GM23248 (cell line): ENCODE results near the gene MTUS2. TPM values are rescaled to one million over a fixed set of nuclear protein-coding genes. Genes with fewer than 3 reads are reported as not detected.

ENCODE experiments used
- DNase-seq: peaks from one replicate; pipeline ENCODE4 v3.0.0-alpha.2; 2015
- H2AFZ ChIP-seq: fragments of 200-600 bp; sonication (generic); 2 replicates; pipeline ENCODE4 v1.6.1; 2016; ENCODE audit warnings: antibody characterized with exemption
- H3F3A ChIP-seq: fragments of 200-600 bp; sonication (generic); 2 replicates; pipeline ENCODE4 v1.6.1; 2016; ENCODE audit warnings: mild to moderate bottlenecking, antibody characterized with exemption, mixed run types; ENCODE audit not compliant: insufficient read depth
- H3K27ac ChIP-seq: fragments of 200-600 bp; sonication (generic); 2 replicates; pipeline ENCODE4 v1.5.1; 2016; ENCODE audit warnings: mild to moderate bottlenecking
- H3K27me3 ChIP-seq: fragments of 200-600 bp; sonication (generic); replicated peaks from 2 replicates; pipeline ENCODE4 v1.6.1; 2016; ENCODE audit warnings: mild to moderate bottlenecking; ENCODE audit not compliant: insufficient read depth
- H3K36me3 ChIP-seq: fragments of 200-600 bp; sonication (generic); 2 replicates; pipeline ENCODE4 v1.6.1; 2016; ENCODE audit warnings: low read depth, mild to moderate bottlenecking
- H3K4me1 ChIP-seq: fragments of 200-600 bp; sonication (generic); 2 replicates; pipeline ENCODE4 v1.6.1; 2016; ENCODE audit warnings: mild to moderate bottlenecking; ENCODE audit not compliant: insufficient read depth
- H3K4me2 ChIP-seq: fragments of 200-600 bp; sonication (generic); one replicate; pipeline ENCODE4 v1.6.1; 2016; ENCODE audit warnings: mild to moderate bottlenecking; ENCODE audit not compliant: unreplicated experiment
- H3K4me3 ChIP-seq: fragments of 200-600 bp; sonication (generic); 2 replicates; pipeline ENCODE4 v1.5.1; 2016; ENCODE audit warnings: mild to moderate bottlenecking
- H3K79me2 ChIP-seq: fragments of 200-600 bp; sonication (generic); 2 replicates; pipeline ENCODE4 v1.6.1; 2016; ENCODE audit warnings: mild to moderate bottlenecking; ENCODE audit not compliant: insufficient read depth
- H3K9ac ChIP-seq: fragments of 200-600 bp; sonication (generic); 2 replicates; pipeline ENCODE4 v1.6.1; 2016; ENCODE audit warnings: mild to moderate bottlenecking
- H3K9me2 ChIP-seq: fragments of 200-600 bp; sonication (generic); 2 replicates; pipeline ENCODE4 v1.6.1; 2016; ENCODE audit warnings: mixed run types, mild to moderate bottlenecking, moderate library complexity; ENCODE audit not compliant: insufficient read depth
- H3K9me3 ChIP-seq: fragments of 200-600 bp; sonication (generic); one replicate; pipeline ENCODE4 v1.6.1; 2017; ENCODE audit warnings: low read depth
- H4K20me1 ChIP-seq: fragments of 200-600 bp; sonication (generic); 2 replicates; pipeline ENCODE4 v1.6.0; 2016; ENCODE audit not compliant: insufficient read depth
- EZH2 ChIP-seq: fragments of 200-600 bp; sonication (generic); IDR thresholded peaks from 2 replicates; pipeline ENCODE4 v1.6.1; 2018; ENCODE audit warnings: antibody characterized with exemption, mild to moderate bottlenecking; ENCODE audit not compliant: insufficient read depth, poor library complexity, severe bottlenecking
- EZH2phosphoT487 ChIP-seq: fragments of 200-600 bp; sonication (generic); IDR thresholded peaks from 2 replicates; pipeline ENCODE4 v1.6.1; 2018; ENCODE audit warnings: antibody characterized with exemption, moderate library complexity, mild to moderate bottlenecking, low read depth; ENCODE audit not compliant: insufficient read depth
- WGBS, 2 experiments: methylation state at CpG; one replicate each; pipeline ENCODE4 v1.1.6; 2015 to 2017; ENCODE audit warnings: low lambda C conversion rate in 2 of 2, low coverage in 1 of 2; ENCODE audit errors: missing lambda C conversion rate in 2 of 2; 5-methylcytosine and 5-hydroxymethylcytosine counted together
- in situ Hi-C: fragments of 300-500 bp; cut with MboI; formaldehyde crosslinking; loops from 2 replicates; pipeline ENCODE4 v1.15.0; 2020
- polyA plus RNA-seq: library from polyadenylated mRNA; unstranded; fragments of >200 nt; fragmentation: Nextera tagmentation; extraction: Ambion mirVana; gene quantifications from 2 replicates; pipeline ENCODE4 v1.2.1, GENCODE V29; 2016
- total RNA-seq: library from RNA; depleted of rRNA; stranded (reverse); fragments of >200 nt; shearing (Covaris generic); gene quantifications from 2 replicates; pipeline ENCODE4 v1.2.3, GENCODE V29; 2014

Gene MTUS2
- total and polyA plus RNA-seq, 2 experiments from 2014 or later = 0.43 to 0.74 TPM

DNA sequence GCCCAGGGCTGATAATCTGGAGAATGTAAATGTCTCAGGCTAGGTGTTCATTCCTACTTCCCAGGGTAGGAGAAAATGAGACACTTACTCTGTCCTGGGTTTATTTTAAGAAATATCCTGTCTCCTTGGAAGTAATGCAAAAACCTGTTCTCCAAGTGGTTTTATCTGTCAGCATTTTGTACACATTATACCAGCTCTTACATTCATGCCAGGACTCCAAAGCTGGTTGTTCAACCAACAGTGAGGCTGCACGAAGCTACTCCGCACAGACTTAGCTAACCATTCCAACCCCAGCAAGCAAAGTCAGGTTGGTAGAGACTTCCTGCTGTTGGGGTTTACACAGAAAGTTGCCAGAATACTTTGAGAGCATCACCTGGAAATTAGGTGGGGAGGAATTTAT, 719.7 kb downstream of the MTUS2 start:
- no peak overlapping the region for H3K27ac ChIP-seq
- no peaks in the 10 kb centered on the region; the same call in 1 of the 2 replicates for H3K4me1 ChIP-seq
- no peak overlapping the region for H3K9ac ChIP-seq
- no peaks in the 10 kb centered on the region for H3K9me2 ChIP-seq
- WGBS, 2 experiments = 98 to 100% methylated on average over 2 of the region's 2 CpGs
- TF ChIP-seq EZH2 (no peak), EZH2phosphoT487 (no peak)
- in situ Hi-C loops = no loop called here
- no peaks in the 10 kb centered on the region for H3K27me3 ChIP-seq
- H2AFZ ChIP-seq = no peak overlapping the region
- peaks cover 100% of the 10 kb centered on the region for H3K79me2 ChIP-seq
- peaks cover 10% of the 10 kb centered on the region; the same call in 1 of the 2 replicates for H3F3A ChIP-seq
- peaks cover 19% of the 10 kb centered on the region for H3K36me3 ChIP-seq
- H3K4me2 ChIP-seq = no peak overlapping the region
- H4K20me1 ChIP-seq = peaks cover 12% of the 10 kb centered on the region
- DNase-seq = no peak
- H3K4me3 ChIP-seq = no peak overlapping the region
- H3K9me3 ChIP-seq = no peaks in the 10 kb centered on the region

DNA sequence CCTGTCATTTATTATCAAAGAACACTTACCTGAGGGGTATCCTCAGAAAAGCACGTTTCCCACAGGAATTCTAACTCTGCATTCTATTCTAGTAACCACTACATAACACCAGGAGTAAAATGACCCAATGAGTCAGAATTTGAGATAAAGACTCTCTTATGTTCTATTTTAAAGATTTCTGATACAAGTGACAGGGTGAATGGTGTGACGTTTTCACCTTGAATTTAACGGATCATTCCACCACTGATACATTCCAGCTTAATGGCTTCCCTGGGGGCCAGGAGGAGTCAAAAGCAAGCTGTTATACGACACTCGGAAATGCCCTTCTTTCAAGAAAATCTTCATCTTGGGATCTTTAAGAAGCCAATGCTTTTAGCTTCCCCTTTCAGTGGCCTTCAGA, 720.2 kb downstream of the MTUS2 start:
- no peak for DNase-seq
- Histone ChIP-seq H3K36me3 (peaks cover 14% of the 10 kb centered on the region), H4K20me1 (peaks cover 12% of the 10 kb centered on the region), H3K9me2 (no peaks in the 10 kb centered on the region), H3K4me1 (no peaks in the 10 kb centered on the region; the same call in 1 of the 2 replicates), H2AFZ (no peak overlapping the region), H3K4me3 (no peak overlapping the region), H3K9ac (no peak overlapping the region), H3K27ac (no peak overlapping the region), H3K4me2 (no peak overlapping the region), H3K9me3 (no peaks in the 10 kb centered on the region), H3K27me3 (no peaks in the 10 kb centered on the region), H3K79me2 (peaks cover 100% of the 10 kb centered on the region), H3F3A (peaks cover 10% of the 10 kb centered on the region; the same call in 1 of the 2 replicates)
- in situ Hi-C loops = no loop called here
- no peak for TF ChIP-seq EZH2phosphoT487
- WGBS, 2 experiments = 62 to 66% methylated on average over 5 of the region's 5 CpGs

DNA sequence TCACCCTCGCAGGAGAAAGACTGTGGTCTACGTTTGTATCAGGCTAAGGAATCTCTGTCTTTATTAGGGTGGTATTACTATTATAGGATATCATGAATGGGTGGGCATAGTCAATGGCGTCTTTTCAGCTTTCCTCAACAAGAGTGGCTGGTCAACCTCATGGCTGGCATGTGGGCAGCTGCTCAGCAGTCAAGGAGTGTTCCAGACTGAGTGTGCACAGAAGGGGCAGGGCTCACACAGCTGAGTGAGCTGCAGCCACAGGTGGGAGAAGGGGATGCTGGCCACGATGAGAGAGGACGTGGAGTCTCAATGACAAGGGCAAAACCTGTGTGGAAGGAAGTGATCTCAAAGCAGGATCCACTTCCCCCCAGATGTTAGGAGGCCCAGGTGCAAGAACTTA, 720.7 kb downstream of the MTUS2 start:
- Histone ChIP-seq H3K9me2 (no peaks in the 10 kb centered on the region), H3K79me2 (peaks cover 100% of the 10 kb centered on the region), H3K36me3 (peaks cover 14% of the 10 kb centered on the region; the same call in 1 of the 2 replicates), H3K27ac (no peak overlapping the region), H2AFZ (no peak overlapping the region), H3K27me3 (no peaks in the 10 kb centered on the region), H3K4me1 (no peaks in the 10 kb centered on the region; the same call in 1 of the 2 replicates), H3K9ac (no peak overlapping the region), H3K9me3 (no peaks in the 10 kb centered on the region), H3K4me2 (no peak overlapping the region), H3K4me3 (no peak overlapping the region), H4K20me1 (peaks cover 12% of the 10 kb centered on the region), H3F3A (peaks cover 10% of the 10 kb centered on the region; the same call in 1 of the 2 replicates)
- TF ChIP-seq EZH2 = no peak
- no peak for DNase-seq
- in situ Hi-C loops = no loop called here
- 85 to 86% methylated on average over 5 of the region's 5 CpGs for WGBS, 2 experiments

DNA sequence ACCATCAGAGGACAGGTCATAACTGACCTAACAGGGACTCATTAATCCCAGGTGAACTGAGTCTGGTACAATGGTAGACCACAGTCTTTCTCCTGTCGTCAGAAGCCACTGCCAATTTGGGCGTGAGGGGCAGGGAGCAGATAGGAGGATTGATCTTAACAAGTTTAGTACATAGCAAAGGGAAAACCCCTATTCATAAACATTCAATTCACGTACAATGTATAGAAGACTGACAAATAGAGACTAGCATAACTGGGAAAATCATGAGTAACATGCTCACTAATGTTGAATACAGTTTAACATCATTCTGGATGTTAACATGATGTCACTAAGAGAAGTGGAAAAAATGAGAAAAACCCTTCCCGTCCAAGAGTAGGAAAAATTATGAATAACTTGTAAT, 721.3 kb downstream of the MTUS2 start:
- in situ Hi-C loops = no loop called here

DNA sequence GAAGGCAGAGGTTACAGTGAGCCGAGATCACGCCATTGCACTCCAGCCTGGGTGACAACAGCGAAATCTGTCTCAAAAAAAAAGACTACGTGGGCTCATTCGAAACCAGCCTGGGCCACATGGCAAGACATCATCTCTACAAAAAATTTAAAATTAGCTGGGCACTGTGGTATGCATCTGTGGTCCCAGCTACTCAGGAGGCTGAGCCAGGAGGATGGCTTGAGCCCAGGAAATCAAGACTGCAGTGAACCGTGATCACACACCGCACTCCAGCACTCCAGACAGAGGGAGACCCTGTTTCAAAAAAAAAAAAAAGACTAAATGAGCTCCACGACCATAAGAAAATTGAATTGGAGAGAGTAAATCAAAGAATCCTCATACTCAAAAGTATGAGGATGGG, 722.2 kb downstream of the MTUS2 start:
- no peaks in the 10 kb centered on the region for H3K27me3 ChIP-seq
- TF ChIP-seq EZH2 (no peak), EZH2phosphoT487 (no peak)
- H3K9me3 ChIP-seq = no peaks in the 10 kb centered on the region
- no peaks in the 10 kb centered on the region for H3K9me2 ChIP-seq
- no peak overlapping the region for H3K27ac ChIP-seq
- H3K4me3 ChIP-seq = no peak overlapping the region
- no peak overlapping the region for H2AFZ ChIP-seq
- H3K4me1 ChIP-seq = no peaks in the 10 kb centered on the region; the same call in 1 of the 2 replicates
- 93 to 96% methylated on average over 8 of the region's 8 CpGs for WGBS, 2 experiments
- in situ Hi-C loops = no loop called here
- no peak overlapping the region for H3K9ac ChIP-seq
- H3K4me2 ChIP-seq = no peak overlapping the region
- peaks cover 14% of the 10 kb centered on the region; the same call in 1 of the 2 replicates for H3K36me3 ChIP-seq
- peaks cover 15% of the 10 kb centered on the region; the same call in 1 of the 2 replicates for H3F3A ChIP-seq
- peaks cover 12% of the 10 kb centered on the region for H4K20me1 ChIP-seq
- peaks cover 100% of the 10 kb centered on the region for H3K79me2 ChIP-seq
- DNase-seq = no peak

More for the DNA sequence above, 721.3 kb downstream of the MTUS2 start:
- Histone ChIP-seq H3K9ac (no peak overlapping the region), H3K36me3 (peaks cover 14% of the 10 kb centered on the region; the same call in 1 of the 2 replicates), H3K79me2 (peaks cover 100% of the 10 kb centered on the region), H3F3A (peaks cover 11% of the 10 kb centered on the region; the same call in 1 of the 2 replicates), H3K27ac (no peak overlapping the region), H3K9me2 (no peaks in the 10 kb centered on the region), H3K27me3 (no peaks in the 10 kb centered on the region), H3K4me2 (no peak overlapping the region), H3K9me3 (no peaks in the 10 kb centered on the region), H2AFZ (no peak overlapping the region), H3K4me3 (no peak overlapping the region), H4K20me1 (peaks cover 12% of the 10 kb centered on the region), H3K4me1 (no peaks in the 10 kb centered on the region; the same call in 1 of the 2 replicates)
- WGBS, 2 experiments = 97 to 99% methylated on average over 4 of the region's 4 CpGs
- no peak for DNase-seq
- TF ChIP-seq EZH2phosphoT487 = no peak
- no peak for TF ChIP-seq EZH2
